Neural cell (in vitro differentiated cells): ENCODE results near the gene CEP192.

Experiments
- EP300 ChIP-seq: fragments of 450-650 bp; conservative IDR thresholded peaks from 2 replicates; pipeline ENCODE4 v1.6.1; 2014; ENCODE audit warnings: antibody characterized with exemption, mild to moderate bottlenecking, moderate library complexity; ENCODE audit not compliant: poor library complexity, severe bottlenecking
- EZH2 ChIP-seq: fragments of 200-600, 300-800 bp; shearing (Covaris generic), sonication (generic); IDR thresholded peaks from 2 replicates; pipeline ENCODE4 v1.6.1; 2014; ENCODE audit warnings: antibody characterized with exemption, low read length, borderline replicate concordance, mild to moderate bottlenecking; ENCODE audit not compliant: insufficient read depth, poor library complexity, severe bottlenecking
- TF ChIP-seq, protein P1 (sequence below): fragments of 450-650 bp; IDR thresholded peaks from 2 replicates; pipeline ENCODE4 v1.5.1; 2014; ENCODE audit warnings: antibody characterized with exemption, mild to moderate bottlenecking, moderate library complexity; ENCODE audit not compliant: poor library complexity, severe bottlenecking

DNA sequence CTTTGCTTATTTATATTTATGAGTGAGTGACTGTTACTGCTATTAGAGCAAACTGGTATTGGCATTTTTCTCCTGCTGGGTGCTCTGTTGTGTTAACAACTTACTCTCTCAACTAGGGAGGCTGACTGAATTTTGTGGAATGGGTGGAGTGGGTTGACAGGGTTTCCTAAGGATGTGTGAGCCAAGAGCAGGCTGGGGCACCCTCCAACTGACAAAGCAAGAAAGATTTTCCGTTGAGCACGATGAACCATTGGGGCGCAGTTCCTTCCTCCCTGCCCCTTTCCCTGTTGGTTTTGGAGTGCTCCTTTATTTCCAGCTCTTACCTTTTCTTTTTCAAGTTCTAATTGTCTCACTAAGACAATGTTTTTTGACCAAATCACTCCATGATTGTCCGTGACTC lies 23.0 kb upstream of the CEP192 start:
- TF ChIP-seq, protein P1, sequence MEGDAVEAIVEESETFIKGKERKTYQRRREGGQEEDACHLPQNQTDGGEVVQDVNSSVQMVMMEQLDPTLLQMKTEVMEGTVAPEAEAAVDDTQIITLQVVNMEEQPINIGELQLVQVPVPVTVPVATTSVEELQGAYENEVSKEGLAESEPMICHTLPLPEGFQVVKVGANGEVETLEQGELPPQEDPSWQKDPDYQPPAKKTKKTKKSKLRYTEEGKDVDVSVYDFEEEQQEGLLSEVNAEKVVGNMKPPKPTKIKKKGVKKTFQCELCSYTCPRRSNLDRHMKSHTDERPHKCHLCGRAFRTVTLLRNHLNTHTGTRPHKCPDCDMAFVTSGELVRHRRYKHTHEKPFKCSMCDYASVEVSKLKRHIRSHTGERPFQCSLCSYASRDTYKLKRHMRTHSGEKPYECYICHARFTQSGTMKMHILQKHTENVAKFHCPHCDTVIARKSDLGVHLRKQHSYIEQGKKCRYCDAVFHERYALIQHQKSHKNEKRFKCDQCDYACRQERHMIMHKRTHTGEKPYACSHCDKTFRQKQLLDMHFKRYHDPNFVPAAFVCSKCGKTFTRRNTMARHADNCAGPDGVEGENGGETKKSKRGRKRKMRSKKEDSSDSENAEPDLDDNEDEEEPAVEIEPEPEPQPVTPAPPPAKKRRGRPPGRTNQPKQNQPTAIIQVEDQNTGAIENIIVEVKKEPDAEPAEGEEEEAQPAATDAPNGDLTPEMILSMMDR, result no peak
- TF ChIP-seq EP300 (no peak), EZH2 (no peak)
